HCT116 (cell line): ENCODE measurements around the gene ANTXRL. TPM values are rescaled to one million over a fixed set of nuclear protein-coding genes. Genes with fewer than 3 reads are reported as not detected.

Experiments used
- ATAC-seq: fragments of 200-7000 bp; cut with Tn5 transposase; 2 replicates; pipeline ENCODE4 v1.9.1; 2020; ENCODE audit warnings: mild to moderate bottlenecking, moderate library complexity
- BruUV-seq: library from RNA; stranded (reverse); fragments of 400-500 nt; replicated peaks from 2 replicates; lab custom pipeline; 2021; lab: Mats Ljungman, UMichigan
- CTCF ChIA-PET: fragments of 300-600 bp; sonication (Branson Sonifier 250); formaldehyde crosslinking; loops from one replicate; lab custom pipeline; 2021; ENCODE audit warnings: antibody characterized with exemption; lab: Charles Lee
- POLR2A ChIA-PET: fragments of 300-600, 350-600 bp; sonication (Branson Sonifier 250); formaldehyde crosslinking; loops from one replicate; lab custom pipeline; 2021; ENCODE audit warnings: antibody characterized with exemption; lab: Charles Lee
- RAD21 ChIA-PET, 2 experiments: fragments of 300-600 bp; sonication (Branson Sonifier 250); formaldehyde crosslinking; loops; one replicate each; lab custom pipeline; 2023; ENCODE audit warnings: low total read pairs in 2 of 2; ENCODE audit not compliant: uncharacterized antibody in 2 of 2, unreplicated experiment in 2 of 2, low non-redundant PET in 1 of 2; lab: Charles Lee
- DNase-seq: peaks from one replicate; pipeline ENCODE4 v3.0.0-alpha.2; 2010; ENCODE audit warnings: low read depth, low spot score
- H2AFZ ChIP-seq: fragments of 200-600 bp; shearing (Covaris generic), sonication (generic); 2 replicates; pipeline ENCODE4 v1.6.1; 2017; ENCODE audit warnings: low read depth, mixed run types, mixed read lengths, antibody characterized with exemption, low read length; ENCODE audit not compliant: poor library complexity, severe bottlenecking
- H3K27ac ChIP-seq: 2 replicates; pipeline ENCODE4 v1.5.1; 2012; ENCODE audit warnings: low read depth, low read length
- H3K27me3 ChIP-seq: fragments of 200-600 bp; sonication (generic); 2 replicates; pipeline ENCODE4 v1.6.1; 2016; ENCODE audit warnings: mixed run types, low read length, mixed read lengths; ENCODE audit not compliant: insufficient read depth
- H3K36me3 ChIP-seq, 2 experiments: fragments of 200-500 bp in 1 of 2; fragments of 200-600 bp in 1 of 2; sonication (Bioruptor generic) in 1 of 2; sonication (generic) in 1 of 2; 2 replicates each; pipeline versions ENCODE4 v1.5.1 to v1.6.1; 2014 to 2016; ENCODE audit warnings: low read length in 2 of 2, inconsistent platforms in 1 of 2, mixed read lengths in 1 of 2, mixed run types in 1 of 2; ENCODE audit not compliant: insufficient read depth in 2 of 2, control insufficient read depth in 1 of 2
- H3K4me1 ChIP-seq, 2 experiments: fragments of 200-600 bp in 1 of 2; sonication (generic) in 1 of 2; 2 replicates each; pipeline versions ENCODE4 v1.5.1 to v1.6.1; 2012 to 2017; ENCODE audit warnings: low read length in 2 of 2, inconsistent platforms in 1 of 2, mild to moderate bottlenecking in 1 of 2, mixed read lengths in 1 of 2, mixed run types in 1 of 2, moderate library complexity in 1 of 2; ENCODE audit not compliant: insufficient read depth in 2 of 2, control insufficient read depth in 1 of 2
- H3K4me2 ChIP-seq: fragments of 200-600 bp; sonication (generic); 2 replicates; pipeline ENCODE4 v1.6.1; 2017; ENCODE audit warnings: mixed run types, low read length, mixed read lengths
- H3K4me3 ChIP-seq, 2 experiments: fragments of 200-600 bp in 1 of 2; sonication (generic) in 1 of 2; replicated peaks in 1 of 2; 2 replicates each; pipeline ENCODE4 v1.5.1; 2011 to 2016; ENCODE audit warnings: low read length in 2 of 2, control low read depth in 1 of 2, low read depth in 1 of 2, mild to moderate bottlenecking in 1 of 2, mixed read lengths in 1 of 2, mixed run types in 1 of 2
- H3K79me2 ChIP-seq: fragments of 200-600 bp; sonication (generic); 2 replicates; pipeline ENCODE4 v1.6.1; 2017; ENCODE audit warnings: mild to moderate bottlenecking, mixed run types, low read length, moderate library complexity, mixed read lengths; ENCODE audit not compliant: insufficient read depth
- H3K9ac ChIP-seq: fragments of 200-600 bp; sonication (generic); 2 replicates; pipeline ENCODE4 v1.6.1; 2016; ENCODE audit warnings: low read length, mixed read lengths
- H3K9me2 ChIP-seq: fragments of 200-600 bp; sonication (generic), shearing (Covaris generic); 2 replicates; pipeline ENCODE4 v1.6.1; 2017; ENCODE audit warnings: mixed run types, mild to moderate bottlenecking, moderate library complexity; ENCODE audit not compliant: insufficient read depth
- H3K9me3 ChIP-seq, 2 experiments: fragments of 200-500 bp in 1 of 2; fragments of 200-600 bp in 1 of 2; sonication (Bioruptor generic) in 1 of 2; sonication (generic) in 1 of 2; 2 replicates each; pipeline ENCODE4 v1.6.1; 2014 to 2017; ENCODE audit warnings: low read length in 2 of 2, mixed read lengths in 2 of 2, inconsistent platforms in 1 of 2, low read depth in 1 of 2, mild to moderate bottlenecking in 1 of 2, mixed run types in 1 of 2, moderate library complexity in 1 of 2; ENCODE audit not compliant: control insufficient read depth in 1 of 2, insufficient read depth in 1 of 2
- H4K20me1 ChIP-seq: fragments of 200-600 bp; sonication (generic), shearing (Covaris generic); 2 replicates; pipeline ENCODE4 v1.6.1; 2017; ENCODE audit warnings: mixed run types, mild to moderate bottlenecking, moderate library complexity; ENCODE audit not compliant: insufficient read depth
- ELF1 ChIP-seq: IDR thresholded peaks from 2 replicates; pipeline ENCODE4 v1.6.1; 2012; ENCODE audit warnings: low read depth, borderline replicate concordance
- EZH2phosphoT487 ChIP-seq: fragments of 200-600 bp; IDR thresholded peaks from 2 replicates; pipeline ENCODE4 v1.6.1; 2018; ENCODE audit warnings: antibody characterized with exemption, borderline replicate concordance
- FOSL1 ChIP-seq: IDR thresholded peaks from 2 replicates; pipeline ENCODE4 v1.6.1; 2012; ENCODE audit warnings: low read depth
- JUND ChIP-seq: IDR thresholded peaks from 2 replicates; pipeline ENCODE4 v1.6.1; 2012
- POLR2A ChIP-seq: IDR thresholded peaks from 2 replicates; pipeline ENCODE4 v1.7.0; 2011; ENCODE audit warnings: borderline replicate concordance; ENCODE audit not compliant: insufficient read depth, insufficient read length; ENCODE audit errors: extremely low read depth
- SIN3A ChIP-seq: IDR thresholded peaks from 2 replicates; pipeline ENCODE4 v1.6.1; 2012; ENCODE audit warnings: low read depth
- SP1 ChIP-seq: IDR thresholded peaks from 2 replicates; pipeline ENCODE4 v1.6.1; 2012; ENCODE audit warnings: low read depth
- SRF ChIP-seq: IDR thresholded peaks from 2 replicates; pipeline ENCODE4 v1.6.1; 2012; ENCODE audit warnings: low read depth
- intact Hi-C: fragments of 100-400 bp; cut with micrococcal nuclease; formaldehyde crosslinking; loops from 2 replicates; pipeline ENCODE4 v1.10.0; 2022
- total RNA-seq: library from RNA; stranded (reverse); gene quantifications from one replicate; pipeline ENCODE4 v1.2.1, GENCODE V29; 2021; ENCODE audit not compliant: unreplicated experiment
- TF ChIP-seq, protein P1 (sequence below): IDR thresholded peaks from 2 replicates; pipeline ENCODE4 v1.6.1; 2012
- TF ChIP-seq, protein P2 (sequence below): IDR thresholded peaks from 2 replicates; pipeline ENCODE4 v1.6.1; 2012
- TF ChIP-seq, protein P3 (sequence below): IDR thresholded peaks from 2 replicates; pipeline ENCODE4 v1.6.1; 2012; ENCODE audit warnings: low read depth

ANTXRL gene
- total RNA-seq, 1 experiment from 2014 or later, result not detected

DNA sequence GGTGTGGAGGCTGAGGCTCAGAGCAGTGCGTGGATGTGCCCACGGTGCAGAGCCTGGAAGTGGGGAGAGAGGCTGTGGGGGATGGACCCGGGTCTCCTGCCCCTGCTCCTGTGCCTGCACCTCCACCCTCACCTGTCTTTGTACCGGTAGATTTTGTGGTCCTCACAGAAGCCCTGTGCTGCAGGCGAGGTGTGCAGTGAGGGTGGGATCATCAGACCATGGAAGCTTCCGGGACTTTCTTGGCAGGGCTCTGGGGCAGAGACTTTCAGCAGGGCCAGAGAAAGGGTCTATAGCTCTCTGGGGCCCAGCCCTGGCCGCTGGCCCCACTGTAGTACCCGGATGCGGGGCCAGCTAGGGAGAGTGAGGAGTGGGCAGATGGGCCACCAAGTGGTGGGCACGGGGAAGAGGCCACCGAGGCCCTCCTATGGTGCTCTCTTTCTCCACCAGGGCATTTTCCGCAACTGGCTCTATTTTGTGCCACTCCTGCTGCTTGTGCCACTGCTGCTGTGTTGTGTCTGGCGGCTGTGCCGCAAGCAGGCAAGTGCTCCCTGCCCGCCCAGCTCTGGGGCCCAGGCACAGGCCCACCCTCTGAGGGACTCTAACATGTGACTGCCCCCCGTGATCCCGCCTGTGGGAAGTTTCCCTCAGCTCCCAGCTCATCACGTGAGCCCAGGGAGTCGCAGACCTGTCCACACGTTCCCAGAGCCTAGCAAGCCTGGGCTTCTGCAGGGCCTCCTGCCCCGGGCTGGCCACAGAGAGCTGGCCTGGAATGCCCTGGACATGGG is 22.1 kb downstream of the ANTXRL start:
- Histone ChIP-seq H3K36me3 (no peaks in the 10 kb centered on the region), H3K4me1 (no peaks in the 10 kb centered on the region), H3K4me3 (no peak overlapping the region), H4K20me1 (no peaks in the 10 kb centered on the region), H2AFZ (no peak overlapping the region), H3K9me3 (no peaks in the 10 kb centered on the region), H3K79me2 (no peaks in the 10 kb centered on the region), H3K9ac (no peak overlapping the region), H3K27me3 (no peaks in the 10 kb centered on the region), H3K27ac (no peak overlapping the region), H3K4me2 (no peak overlapping the region), H3K9me2 (no peaks in the 10 kb centered on the region)
- ChIA-PET CTCF (no interaction called here), POLR2A (no interaction called here), RAD21 (no interaction called here)
- no peak for ATAC-seq
- TF ChIP-seq SIN3A (no peak), SRF (no peak), SP1 (no peak), EZH2phosphoT487 (no peak), POLR2A (no peak), FOSL1 (no peak), JUND (no peak), ELF1 (no peak)
- TF ChIP-seq, protein P1, sequence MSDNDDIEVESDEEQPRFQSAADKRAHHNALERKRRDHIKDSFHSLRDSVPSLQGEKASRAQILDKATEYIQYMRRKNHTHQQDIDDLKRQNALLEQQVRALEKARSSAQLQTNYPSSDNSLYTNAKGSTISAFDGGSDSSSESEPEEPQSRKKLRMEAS, result no peak
- TF ChIP-seq, protein P2, sequence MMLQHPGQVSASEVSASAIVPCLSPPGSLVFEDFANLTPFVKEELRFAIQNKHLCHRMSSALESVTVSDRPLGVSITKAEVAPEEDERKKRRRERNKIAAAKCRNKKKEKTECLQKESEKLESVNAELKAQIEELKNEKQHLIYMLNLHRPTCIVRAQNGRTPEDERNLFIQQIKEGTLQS, result no peak
- TF ChIP-seq, protein P3, sequence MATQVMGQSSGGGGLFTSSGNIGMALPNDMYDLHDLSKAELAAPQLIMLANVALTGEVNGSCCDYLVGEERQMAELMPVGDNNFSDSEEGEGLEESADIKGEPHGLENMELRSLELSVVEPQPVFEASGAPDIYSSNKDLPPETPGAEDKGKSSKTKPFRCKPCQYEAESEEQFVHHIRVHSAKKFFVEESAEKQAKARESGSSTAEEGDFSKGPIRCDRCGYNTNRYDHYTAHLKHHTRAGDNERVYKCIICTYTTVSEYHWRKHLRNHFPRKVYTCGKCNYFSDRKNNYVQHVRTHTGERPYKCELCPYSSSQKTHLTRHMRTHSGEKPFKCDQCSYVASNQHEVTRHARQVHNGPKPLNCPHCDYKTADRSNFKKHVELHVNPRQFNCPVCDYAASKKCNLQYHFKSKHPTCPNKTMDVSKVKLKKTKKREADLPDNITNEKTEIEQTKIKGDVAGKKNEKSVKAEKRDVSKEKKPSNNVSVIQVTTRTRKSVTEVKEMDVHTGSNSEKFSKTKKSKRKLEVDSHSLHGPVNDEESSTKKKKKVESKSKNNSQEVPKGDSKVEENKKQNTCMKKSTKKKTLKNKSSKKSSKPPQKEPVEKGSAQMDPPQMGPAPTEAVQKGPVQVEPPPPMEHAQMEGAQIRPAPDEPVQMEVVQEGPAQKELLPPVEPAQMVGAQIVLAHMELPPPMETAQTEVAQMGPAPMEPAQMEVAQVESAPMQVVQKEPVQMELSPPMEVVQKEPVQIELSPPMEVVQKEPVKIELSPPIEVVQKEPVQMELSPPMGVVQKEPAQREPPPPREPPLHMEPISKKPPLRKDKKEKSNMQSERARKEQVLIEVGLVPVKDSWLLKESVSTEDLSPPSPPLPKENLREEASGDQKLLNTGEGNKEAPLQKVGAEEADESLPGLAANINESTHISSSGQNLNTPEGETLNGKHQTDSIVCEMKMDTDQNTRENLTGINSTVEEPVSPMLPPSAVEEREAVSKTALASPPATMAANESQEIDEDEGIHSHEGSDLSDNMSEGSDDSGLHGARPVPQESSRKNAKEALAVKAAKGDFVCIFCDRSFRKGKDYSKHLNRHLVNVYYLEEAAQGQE, result no peak
- intact Hi-C loops, result no loop called here
- no peak for DNase-seq
- no TSS peak for BruUV-seq
